Spinal cord (tissue), 10 donors: ENCODE data around the gene ADAM12. TPM values are rescaled to one million over a fixed set of nuclear protein-coding genes. Genes with fewer than 3 reads are reported as not detected.

Experiments
- DNase-seq, 6 donors: peaks; one replicate each; pipeline versions ENCODE4 v3.0.0 to v3.0.0-alpha.2; 2013 to 2015; ENCODE audit warnings: low spot score in 6 of 6, low read depth in 4 of 6
- H3K27ac ChIP-seq: one replicate; pipeline ENCODE4 v1.5.1; 2013; ENCODE audit warnings: low read depth, low read length, control low read depth
- H3K27me3 ChIP-seq: one replicate; pipeline ENCODE4 v1.6.1; 2013; ENCODE audit warnings: low read length; ENCODE audit not compliant: control insufficient read depth, insufficient read depth
- H3K36me3 ChIP-seq: one replicate; pipeline ENCODE4 v1.6.1; 2013; ENCODE audit warnings: low read length; ENCODE audit not compliant: control insufficient read depth, insufficient read depth
- H3K4me1 ChIP-seq: one replicate; pipeline ENCODE4 v1.6.1; 2013; ENCODE audit warnings: low read length; ENCODE audit not compliant: control insufficient read depth, insufficient read depth
- H3K4me3 ChIP-seq: one replicate; pipeline ENCODE4 v1.5.1; 2013; ENCODE audit warnings: low read depth, low read length, control low read depth
- H3K9me3 ChIP-seq: one replicate; pipeline ENCODE4 v1.6.1; 2013; ENCODE audit warnings: low read length; ENCODE audit not compliant: control insufficient read depth, insufficient read depth
- WGBS: methylation state at CpG from one replicate; pipeline ENCODE4 v1.1.5; 2013; ENCODE audit warnings: missing lambda C conversion rate; ENCODE audit not compliant: insufficient coverage; 5-methylcytosine and 5-hydroxymethylcytosine counted together
- polyA plus RNA-seq, 2 donors: library from polyadenylated mRNA; unstranded; fragments of 120-200 nt; gene quantifications; one replicate each; pipeline ENCODE4 v1.2.1, GENCODE V29; 2013; ENCODE audit not compliant: insufficient read length in 2 of 2
- total RNA-seq, 2 donors: library from RNA; depleted of rRNA in 1 of 2; stranded (reverse); fragments of 120-200 nt in 1 of 2; fragments of >200 nt in 1 of 2; gene quantifications; one replicate each; pipeline versions ENCODE4 v1.2.3 to v1.2.4, GENCODE V29; 2013 to 2014
- donor health status: healthy.

ADAM12 gene
- total and polyA plus RNA-seq, 4 donors: 9.8 to 81.5 (median 23.6) TPM

- Histone ChIP-seq H3K27me3 (no peaks in the 10 kb centered on the region), H3K27ac (no peak overlapping the region), H3K4me3 (no peak overlapping the region), H3K36me3 (no peaks in the 10 kb centered on the region), H3K9me3 (no peaks in the 10 kb centered on the region), H3K4me1 (no peaks in the 10 kb centered on the region)
- 81% methylated on average over 2 of the region's 2 CpGs for WGBS
- DNase-seq: peak in 1 of 6 donors; percentile 70
Measured at GRCh38 chr10:126334272-126334671, 54.0 kb downstream of the ADAM12 start.

- no peak for DNase-seq
- no peak overlapping the region for H3K27ac ChIP-seq
- no peaks in the 10 kb centered on the region for H3K4me1 ChIP-seq
- no peaks in the 10 kb centered on the region for H3K36me3 ChIP-seq
- no peaks in the 10 kb centered on the region for H3K9me3 ChIP-seq
- no peak overlapping the region for H3K4me3 ChIP-seq
- WGBS: 75% methylated on average over 13 of the region's 14 CpGs
- H3K27me3 ChIP-seq: no peaks in the 10 kb centered on the region
Measured at GRCh38 chr10:126332576-126332975, 55.7 kb downstream of the ADAM12 start.

GRCh38 chr10:126331101-126331500 is 57.2 kb downstream of the ADAM12 start:
- no peak overlapping the region for H3K4me3 ChIP-seq
- 90% methylated on average over 2 of the region's 3 CpGs for WGBS
- H3K36me3 ChIP-seq: no peaks in the 10 kb centered on the region
- H3K4me1 ChIP-seq: no peaks in the 10 kb centered on the region
- no peaks in the 10 kb centered on the region for H3K9me3 ChIP-seq
- no peak for DNase-seq
- H3K27me3 ChIP-seq: no peaks in the 10 kb centered on the region
- no peak overlapping the region for H3K27ac ChIP-seq

- DNase-seq: no peak
- Histone ChIP-seq H3K27ac (no peak overlapping the region), H3K9me3 (no peaks in the 10 kb centered on the region), H3K27me3 (no peaks in the 10 kb centered on the region), H3K4me1 (no peaks in the 10 kb centered on the region), H3K4me3 (no peak overlapping the region), H3K36me3 (no peaks in the 10 kb centered on the region)
- 95% methylated on average over 6 of the region's 6 CpGs for WGBS
Measured at GRCh38 chr10:126324826-126325225, 63.5 kb downstream of the ADAM12 start.

GRCh38 chr10:126321440-126321839 is 66.8 kb downstream of the ADAM12 start:
- WGBS: 39% methylated on average over 2 of the region's 5 CpGs
- no peaks in the 10 kb centered on the region for H3K9me3 ChIP-seq
- H3K27ac ChIP-seq: no peak overlapping the region
- peak in 1 of 6 donors; percentile 33 for DNase-seq
- H3K4me1 ChIP-seq: no peaks in the 10 kb centered on the region
- no peak overlapping the region for H3K4me3 ChIP-seq
- H3K27me3 ChIP-seq: no peaks in the 10 kb centered on the region
- no peaks in the 10 kb centered on the region for H3K36me3 ChIP-seq

GRCh38 chr10:126317751-126318150 is 70.5 kb downstream of the ADAM12 start:
- WGBS: 57% methylated on average over 2 of the region's 3 CpGs
- no peaks in the 10 kb centered on the region for H3K4me1 ChIP-seq
- H3K4me3 ChIP-seq: no peak overlapping the region
- no peak for DNase-seq
- H3K36me3 ChIP-seq: no peaks in the 10 kb centered on the region
- no peaks in the 10 kb centered on the region for H3K9me3 ChIP-seq
- no peak overlapping the region for H3K27ac ChIP-seq
- H3K27me3 ChIP-seq: no peaks in the 10 kb centered on the region

- no peak overlapping the region for H3K27ac ChIP-seq
- no peaks in the 10 kb centered on the region for H3K36me3 ChIP-seq
- peak in 1 of 6 donors; percentile 65 for DNase-seq
- H3K4me1 ChIP-seq: no peaks in the 10 kb centered on the region
- no peaks in the 10 kb centered on the region for H3K9me3 ChIP-seq
- H3K4me3 ChIP-seq: no peak overlapping the region
- 70% methylated on average over 9 of the region's 12 CpGs for WGBS
- no peaks in the 10 kb centered on the region for H3K27me3 ChIP-seq
Measured at GRCh38 chr10:126315494-126316177, 72.6 kb downstream of the ADAM12 start.

- Histone ChIP-seq H3K4me3 (no peak overlapping the region), H3K27me3 (no peaks in the 10 kb centered on the region), H3K4me1 (no peaks in the 10 kb centered on the region), H3K27ac (no peak overlapping the region), H3K36me3 (no peaks in the 10 kb centered on the region), H3K9me3 (no peaks in the 10 kb centered on the region)
- WGBS: 61% methylated on average over 9 of the region's 14 CpGs
- DNase-seq: peak in 1 of 6 donors; percentile 58
Measured at GRCh38 chr10:126314863-126315493, 73.3 kb downstream of the ADAM12 start.

- H3K27ac ChIP-seq: no peak overlapping the region
- no peak overlapping the region for H3K4me3 ChIP-seq
- DNase-seq: no peak
- no peaks in the 10 kb centered on the region for H3K9me3 ChIP-seq
- H3K36me3 ChIP-seq: no peaks in the 10 kb centered on the region
- no peaks in the 10 kb centered on the region for H3K27me3 ChIP-seq
- no peaks in the 10 kb centered on the region for H3K4me1 ChIP-seq
- 94% methylated on average over 8 of the region's 9 CpGs for WGBS
Measured at GRCh38 chr10:126312167-126312566, 76.1 kb downstream of the ADAM12 start.
